ENCODE results near the gene RNF167. TPM values are rescaled to one million over a fixed set of nuclear protein-coding genes. Genes with fewer than 3 reads are reported as not detected.

Gene RNF167
- total and polyA plus RNA-seq, 2 of the 13 experiments (the other 11 are each of a cell fraction or from before 2014, with no cell fraction given) = 44.1 to 45.4 TPM

DNA sequence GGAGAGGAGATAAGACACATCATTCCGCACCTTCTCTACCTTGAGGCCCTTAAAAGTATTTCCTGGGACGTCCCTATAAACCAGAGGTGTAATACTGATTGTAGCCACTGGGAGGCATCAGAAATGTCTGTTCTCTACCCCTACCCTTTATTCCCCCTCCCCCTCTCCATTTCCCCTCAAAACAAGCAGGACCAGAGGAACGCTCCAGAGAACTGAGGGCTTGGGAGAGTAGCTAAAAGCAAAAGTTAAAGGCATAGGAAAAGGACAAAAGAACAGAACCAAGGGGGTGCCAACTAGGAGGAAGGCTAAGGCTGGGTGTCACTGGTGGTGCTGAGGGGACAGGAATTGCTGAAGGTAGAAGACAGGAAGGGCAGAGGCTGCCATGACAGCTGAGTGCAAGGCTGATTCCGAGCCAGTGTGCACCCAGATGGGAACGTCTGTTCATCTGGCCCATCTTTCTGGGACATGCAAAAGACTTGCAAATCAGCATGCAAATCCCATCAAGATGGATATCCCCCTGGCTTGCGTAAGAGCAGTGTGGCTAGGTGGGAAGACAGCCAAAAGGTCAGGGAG, 40.7 kb downstream of the RNF167 start:
- Histone ChIP-seq H3K4me1 (ENCODE audit: insufficient read depth, low read length) (peaks cover 14% of the 10 kb centered on the region), H3K79me2 (ENCODE audit: insufficient read depth, low read length) (no peaks in the 10 kb centered on the region), H3K9ac (ENCODE audit: insufficient read depth, low read depth, low read length) (no peak overlapping the region), H4K20me1 (ENCODE audit: insufficient read depth, low read length) (0 out of 2 replicates have a peak, but pooled peaks cover 4% of the 10 kb centered on the region), H3K27ac (ENCODE audit: extremely low read length, insufficient read depth, low read length) (no peak overlapping the region), H3K4me2 (ENCODE audit: low read depth, low read length) (no peak overlapping the region), H3K36me3 (replicated peaks in 1 of 2; ENCODE audit: control insufficient read depth in 1 of 2, insufficient read depth in 2 of 2, low read length in 2 of 2) (peaks cover 4 to 25% of the 10 kb centered on the region in 2 experiments), H3K27me3 (ENCODE audit: control insufficient read depth in 1 of 2, insufficient read depth in 2 of 2, low read length in 2 of 2) (no peaks in the 10 kb centered on the region), H2AFZ (ENCODE audit: low read length) (no peak overlapping the region), H3K4me3 (replicated peaks in 1 of 3; ENCODE audit: insufficient read depth in 1 of 3, low read depth in 2 of 3, low read length in 3 of 3) (no peak overlapping the region), H3K9me3 (ENCODE audit: low read length) (no peaks in the 10 kb centered on the region)
- POLR2A ChIA-PET = interaction anchor here (2.4 to 3.5 kb wide), 2 partner anchors 12 to 17 kb away, joined by 10 to 19 read pairs; partner anchors contain the start of genes INCA1, KIF1C and SPAG7
- DNase-seq (ENCODE audit: low spot score) (peak; percentile 54), FAIRE-seq (peak; percentile 81), ATAC-seq (peak; percentile 63)
- CTCF ChIA-PET (ENCODE audit: low intra/inter-chr PET ratio, low total read pairs) = interaction anchor here (2.6 kb wide), 1 partner anchor 82 kb away, joined by 19 read pairs; no protein-coding TSS in a partner anchor
- no TSS peak for BruUV-seq (replicated peaks)
- intact Hi-C loops (cut with micrococcal nuclease; ENCODE audit: unreplicated experiment) (no loop called here), in situ Hi-C loops (cut with HindIII; ENCODE audit: extremely low pct_ligation_motif_present, low pct_unique_long_range_greater_than_20kb) (no loop called here)
- 68% methylated on average over 6 of the region's 6 CpGs for WGBS (ENCODE audit: low lambda C conversion rate)
- TF ChIP-seq, protein P1, sequence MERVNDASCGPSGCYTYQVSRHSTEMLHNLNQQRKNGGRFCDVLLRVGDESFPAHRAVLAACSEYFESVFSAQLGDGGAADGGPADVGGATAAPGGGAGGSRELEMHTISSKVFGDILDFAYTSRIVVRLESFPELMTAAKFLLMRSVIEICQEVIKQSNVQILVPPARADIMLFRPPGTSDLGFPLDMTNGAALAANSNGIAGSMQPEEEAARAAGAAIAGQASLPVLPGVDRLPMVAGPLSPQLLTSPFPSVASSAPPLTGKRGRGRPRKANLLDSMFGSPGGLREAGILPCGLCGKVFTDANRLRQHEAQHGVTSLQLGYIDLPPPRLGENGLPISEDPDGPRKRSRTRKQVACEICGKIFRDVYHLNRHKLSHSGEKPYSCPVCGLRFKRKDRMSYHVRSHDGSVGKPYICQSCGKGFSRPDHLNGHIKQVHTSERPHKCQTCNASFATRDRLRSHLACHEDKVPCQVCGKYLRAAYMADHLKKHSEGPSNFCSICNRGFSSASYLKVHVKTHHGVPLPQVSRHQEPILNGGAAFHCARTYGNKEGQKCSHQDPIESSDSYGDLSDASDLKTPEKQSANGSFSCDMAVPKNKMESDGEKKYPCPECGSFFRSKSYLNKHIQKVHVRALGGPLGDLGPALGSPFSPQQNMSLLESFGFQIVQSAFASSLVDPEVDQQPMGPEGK (CRISPR knock-in tag; IDR thresholded peaks at IDR 0.05) = peak; percentile 23; the same call in 1 of the 2 replicates
- TF ChIP-seq ZNF446 (CRISPR knock-in tag; IDR thresholded peaks at IDR 0.05) = no peak
- no peak for TF ChIP-seq HNF4G (IDR thresholded peaks at IDR 0.05; ENCODE audit: borderline replicate concordance, low read depth, low read length)
- no peak for TF ChIP-seq HNF4G (CRISPR knock-in tag; IDR thresholded peaks at IDR 0.05; ENCODE audit: borderline replicate concordance, low read depth)
- TF ChIP-seq RARG (CRISPR knock-in tag; IDR thresholded peaks at IDR 0.05; ENCODE audit: low read depth) = no peak
- no peak for TF ChIP-seq KLF11 (CRISPR knock-in tag; IDR thresholded peaks at IDR 0.05)
- TF ChIP-seq, protein P2, sequence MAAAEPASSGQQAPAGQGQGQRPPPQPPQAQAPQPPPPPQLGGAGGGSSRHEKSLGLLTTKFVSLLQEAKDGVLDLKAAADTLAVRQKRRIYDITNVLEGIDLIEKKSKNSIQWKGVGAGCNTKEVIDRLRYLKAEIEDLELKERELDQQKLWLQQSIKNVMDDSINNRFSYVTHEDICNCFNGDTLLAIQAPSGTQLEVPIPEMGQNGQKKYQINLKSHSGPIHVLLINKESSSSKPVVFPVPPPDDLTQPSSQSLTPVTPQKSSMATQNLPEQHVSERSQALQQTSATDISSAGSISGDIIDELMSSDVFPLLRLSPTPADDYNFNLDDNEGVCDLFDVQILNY (CRISPR knock-in tag; conservative IDR thresholded peaks at IDR 0.05) = no peak
- no peak for TF ChIP-seq ATF7 (IDR thresholded peaks at IDR 0.05)
- no peak for TF ChIP-seq ATF7 (CRISPR knock-in tag; IDR thresholded peaks at IDR 0.05)
- no peak for TF ChIP-seq KDM1A (CRISPR knock-in tag; IDR thresholded peaks at IDR 0.05)
- TF ChIP-seq, protein P3, sequence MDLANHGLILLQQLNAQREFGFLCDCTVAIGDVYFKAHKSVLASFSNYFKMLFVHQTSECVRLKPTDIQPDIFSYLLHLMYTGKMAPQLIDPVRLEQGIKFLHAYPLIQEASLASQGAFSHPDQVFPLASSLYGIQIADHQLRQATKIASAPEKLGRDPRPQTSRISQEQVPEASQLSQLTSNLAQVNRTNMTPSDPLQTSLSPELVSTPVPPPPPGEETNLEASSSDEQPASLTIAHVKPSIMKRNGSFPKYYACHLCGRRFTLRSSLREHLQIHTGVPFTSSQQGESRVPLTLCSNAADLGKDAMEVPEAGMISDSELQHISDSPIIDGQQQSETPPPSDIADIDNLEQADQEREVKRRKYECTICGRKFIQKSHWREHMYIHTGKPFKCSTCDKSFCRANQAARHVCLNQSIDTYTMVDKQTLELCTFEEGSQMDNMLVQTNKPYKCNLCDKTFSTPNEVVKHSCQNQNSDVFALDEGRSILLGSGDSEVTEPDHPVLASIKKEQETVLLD (CRISPR knock-in tag; IDR thresholded peaks at IDR 0.05; ENCODE audit: low read depth) = no peak
- 0 out of 2 replicates have a peak, but pooled peaks have one; percentile 16 for TF ChIP-seq ZFX (CRISPR knock-in tag; IDR thresholded peaks at IDR 0.05; ENCODE audit: low read depth)
- TF ChIP-seq ZNF564 (CRISPR knock-in tag; IDR thresholded peaks at IDR 0.05) = no peak
- no peak for TF ChIP-seq MAFG (CRISPR knock-in tag; IDR thresholded peaks at IDR 0.05)
- TF ChIP-seq, protein P4, sequence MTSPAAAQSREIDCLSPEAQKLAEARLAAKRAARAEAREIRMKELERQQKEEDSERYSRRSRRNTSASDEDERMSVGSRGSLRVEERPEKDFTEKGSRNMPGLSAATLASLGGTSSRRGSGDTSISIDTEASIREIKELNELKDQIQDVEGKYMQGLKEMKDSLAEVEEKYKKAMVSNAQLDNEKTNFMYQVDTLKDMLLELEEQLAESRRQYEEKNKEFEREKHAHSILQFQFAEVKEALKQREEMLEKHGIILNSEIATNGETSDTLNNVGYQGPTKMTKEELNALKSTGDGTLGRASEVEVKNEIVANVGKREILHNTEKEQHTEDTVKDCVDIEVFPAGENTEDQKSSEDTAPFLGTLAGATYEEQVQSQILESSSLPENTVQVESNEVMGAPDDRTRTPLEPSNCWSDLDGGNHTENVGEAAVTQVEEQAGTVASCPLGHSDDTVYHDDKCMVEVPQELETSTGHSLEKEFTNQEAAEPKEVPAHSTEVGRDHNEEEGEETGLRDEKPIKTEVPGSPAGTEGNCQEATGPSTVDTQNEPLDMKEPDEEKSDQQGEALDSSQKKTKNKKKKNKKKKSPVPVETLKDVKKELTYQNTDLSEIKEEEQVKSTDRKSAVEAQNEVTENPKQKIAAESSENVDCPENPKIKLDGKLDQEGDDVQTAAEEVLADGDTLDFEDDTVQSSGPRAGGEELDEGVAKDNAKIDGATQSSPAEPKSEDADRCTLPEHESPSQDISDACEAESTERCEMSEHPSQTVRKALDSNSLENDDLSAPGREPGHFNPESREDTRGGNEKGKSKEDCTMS (CRISPR knock-in tag; conservative IDR thresholded peaks at IDR 0.05) = no peak
- TF ChIP-seq ZNF567 (CRISPR knock-in tag; IDR thresholded peaks at IDR 0.05; ENCODE audit: borderline replicate concordance) = no peak
- no peak for TF ChIP-seq ZNF615 (CRISPR knock-in tag; IDR thresholded peaks at IDR 0.05; ENCODE audit: borderline replicate concordance)

Data from HepG2 (cell line).